ENCODE results near the gene C6orf163. TPM values are rescaled to one million over a fixed set of nuclear protein-coding genes. Genes with fewer than 3 reads are reported as not detected.

Gene C6orf163
- total and polyA plus RNA-seq, 2 experiments from 2014 or later, result 2.3 to 5.4 TPM

- TF ChIP-seq REST (IDR thresholded peaks at IDR 0.05; ENCODE audit: unreplicated experiment), result no peak
- TF ChIP-seq POLR2AphosphoS5 (IDR thresholded peaks at IDR 0.05; ENCODE audit: low read depth), result no peak
- TF ChIP-seq ETS1 (IDR thresholded peaks at IDR 0.05), result no peak
- TF ChIP-seq CREB1 (CRISPR knock-in tag; IDR thresholded peaks at IDR 0.05; ENCODE audit: low read depth), result no peak
Observed at GRCh38 chr6:87308970-87309369, 35.6 kb upstream of the C6orf163 start (continued).

- no peaks in the 10 kb centered on the region for H3K9me3 Mint-ChIP-seq
- H3K36me3 ChIP-seq (ENCODE audit: insufficient read depth), result no peaks in the 10 kb centered on the region
Observed at GRCh38 chr6:87312860-87313259, 31.8 kb upstream of the C6orf163 start.

GRCh38 chr6:87315071-87315470, 29.5 kb upstream of the C6orf163 start:
- no peaks in the 10 kb centered on the region for H3K36me3 Mint-ChIP-seq (ENCODE audit: low read depth)
- no peaks in the 10 kb centered on the region for H3K9me3 Mint-ChIP-seq
- H4K20me1 ChIP-seq (replicated peaks; ENCODE audit: insufficient read depth), result no peaks in the 10 kb centered on the region
- H3K4me1 ChIP-seq (ENCODE audit: insufficient read depth), result no peaks in the 10 kb centered on the region
- H3K4me3 Mint-ChIP-seq, result no peak overlapping the region
- no peaks in the 10 kb centered on the region for H3F3A ChIP-seq (replicated peaks; ENCODE audit: low read depth)
- H3K4me2 ChIP-seq, result no peak overlapping the region
- H3K27me3 ChIP-seq (ENCODE audit: insufficient read depth), result no peaks in the 10 kb centered on the region
- DNase-seq (ENCODE audit: low spot score) (no peak), ATAC-seq (no peak)
- no peaks in the 10 kb centered on the region for H3K36me3 ChIP-seq (ENCODE audit: insufficient read depth)
- H3K27ac ChIP-seq (ENCODE audit: low read depth), result no peak overlapping the region
- no peaks in the 10 kb centered on the region for H3K27me3 Mint-ChIP-seq (ENCODE audit: insufficient read depth, low read depth, poor library complexity)
- no peaks in the 10 kb centered on the region for H3K4me1 Mint-ChIP-seq
- H3K27ac Mint-ChIP-seq, result no peak overlapping the region
- no peak overlapping the region for H3K4me3 ChIP-seq
- no peaks in the 10 kb centered on the region for H3K79me2 ChIP-seq (replicated peaks; ENCODE audit: insufficient read depth)
- no peak overlapping the region for H2AFZ ChIP-seq
- H3K9me2 ChIP-seq (ENCODE audit: insufficient read depth), result no peaks in the 10 kb centered on the region
- TF ChIP-seq ZNF462 (CRISPR knock-in tag; IDR thresholded peaks at IDR 0.05) (no peak), EZH2 (IDR thresholded peaks at IDR 0.05; ENCODE audit: low read depth, unreplicated experiment) (no peak), ZNF331 (CRISPR knock-in tag; IDR thresholded peaks at IDR 0.05; ENCODE audit: low read depth) (no peak), STAT1 (IDR thresholded peaks at IDR 0.05; ENCODE audit: unreplicated experiment) (no peak)

More at GRCh38 chr6:87312860-87313259, 31.8 kb upstream of the C6orf163 start:
- Histone ChIP-seq H3K4me2 (no peak overlapping the region), H3K4me3 (no peak overlapping the region), H3K27ac (ENCODE audit: low read depth) (no peak overlapping the region), H3K79me2 (replicated peaks; ENCODE audit: insufficient read depth) (no peaks in the 10 kb centered on the region), H3K27me3 (ENCODE audit: insufficient read depth) (no peaks in the 10 kb centered on the region), H2AFZ (no peak overlapping the region), H3K4me1 (ENCODE audit: insufficient read depth) (no peaks in the 10 kb centered on the region), H3F3A (replicated peaks; ENCODE audit: low read depth) (no peaks in the 10 kb centered on the region), H3K9me2 (ENCODE audit: insufficient read depth) (no peaks in the 10 kb centered on the region), H4K20me1 (replicated peaks; ENCODE audit: insufficient read depth) (no peaks in the 10 kb centered on the region)
- TF ChIP-seq JUNB (IDR thresholded peaks at IDR 0.05; ENCODE audit: unreplicated experiment) (no peak), EZH2phosphoT487 (IDR thresholded peaks at IDR 0.05; ENCODE audit: unreplicated experiment) (no peak), ZNF114 (CRISPR knock-in tag; IDR thresholded peaks at IDR 0.05) (no peak)
- Mint-ChIP-seq H3K27me3 (ENCODE audit: insufficient read depth, low read depth, poor library complexity) (peaks cover 1% of the 10 kb centered on the region), H3K36me3 (ENCODE audit: low read depth) (no peaks in the 10 kb centered on the region), H3K4me1 (no peaks in the 10 kb centered on the region), H3K4me3 (no peak overlapping the region), H3K27ac (no peak overlapping the region)
- ATAC-seq (no peak), DNase-seq (ENCODE audit: low spot score) (no peak)

Measured in GM23338 (cell line).